Esophagus squamous epithelium (tissue), 4 donors: ENCODE results near the gene MAP2K5.

Experiments
- POLR2A ChIP-seq, 4 donors: fragments of 450-650 bp; IDR thresholded peaks; one replicate each; pipeline ENCODE4 v1.6.1; 2017; ENCODE audit warnings: antibody characterized with exemption in 4 of 4, mild to moderate bottlenecking in 4 of 4, moderate library complexity in 3 of 4
- TF ChIP-seq, protein P1 (sequence below), 6 experiments: fragments of 450-650 bp in 4 of 6; fragments of 200-600 bp in 2 of 6; sonication (generic) in 2 of 6; IDR thresholded peaks; one replicate each; pipeline ENCODE4 v1.5.1; 2016 to 2019; ENCODE audit warnings: antibody characterized with exemption in 6 of 6, mild to moderate bottlenecking in 4 of 6, moderate library complexity in 4 of 6

DNA sequence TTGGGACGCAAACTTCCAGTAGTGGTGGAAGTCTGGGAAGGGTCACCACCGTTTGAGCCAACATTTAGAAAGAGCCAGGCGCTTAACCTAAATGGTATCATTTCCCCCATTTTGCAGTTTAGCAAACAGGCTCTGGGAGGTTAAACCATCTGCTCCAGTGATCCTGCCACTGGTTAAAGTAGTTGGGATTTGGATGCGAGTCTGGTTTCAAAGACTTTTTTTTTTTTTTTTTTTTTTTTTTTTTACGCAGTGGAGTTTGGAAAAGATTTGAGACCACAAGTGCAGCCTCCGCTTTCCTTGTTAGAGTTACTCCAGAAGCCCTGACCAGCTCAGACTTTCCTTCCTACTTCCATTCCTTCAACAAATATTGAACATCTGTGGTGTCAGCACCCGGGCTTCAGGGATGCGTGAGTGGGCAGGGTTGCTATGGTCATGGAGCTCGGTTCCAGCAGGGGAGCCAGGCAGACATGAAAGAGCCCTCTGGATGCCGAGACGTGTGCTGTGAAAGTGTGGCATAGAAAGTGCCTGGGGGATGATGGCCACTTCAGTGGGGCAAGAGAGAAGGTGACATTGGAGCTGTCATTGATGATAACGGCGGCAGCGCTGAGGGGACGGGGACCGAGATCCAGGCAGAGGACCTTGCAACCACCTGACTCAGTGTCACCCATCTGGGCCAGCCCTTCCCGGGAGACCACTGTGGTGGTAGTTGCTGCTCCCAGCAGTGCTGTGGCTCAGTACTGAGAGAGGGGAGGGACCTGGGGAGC is 298.4 kb downstream of the MAP2K5 start:
- TF ChIP-seq, protein P1, sequence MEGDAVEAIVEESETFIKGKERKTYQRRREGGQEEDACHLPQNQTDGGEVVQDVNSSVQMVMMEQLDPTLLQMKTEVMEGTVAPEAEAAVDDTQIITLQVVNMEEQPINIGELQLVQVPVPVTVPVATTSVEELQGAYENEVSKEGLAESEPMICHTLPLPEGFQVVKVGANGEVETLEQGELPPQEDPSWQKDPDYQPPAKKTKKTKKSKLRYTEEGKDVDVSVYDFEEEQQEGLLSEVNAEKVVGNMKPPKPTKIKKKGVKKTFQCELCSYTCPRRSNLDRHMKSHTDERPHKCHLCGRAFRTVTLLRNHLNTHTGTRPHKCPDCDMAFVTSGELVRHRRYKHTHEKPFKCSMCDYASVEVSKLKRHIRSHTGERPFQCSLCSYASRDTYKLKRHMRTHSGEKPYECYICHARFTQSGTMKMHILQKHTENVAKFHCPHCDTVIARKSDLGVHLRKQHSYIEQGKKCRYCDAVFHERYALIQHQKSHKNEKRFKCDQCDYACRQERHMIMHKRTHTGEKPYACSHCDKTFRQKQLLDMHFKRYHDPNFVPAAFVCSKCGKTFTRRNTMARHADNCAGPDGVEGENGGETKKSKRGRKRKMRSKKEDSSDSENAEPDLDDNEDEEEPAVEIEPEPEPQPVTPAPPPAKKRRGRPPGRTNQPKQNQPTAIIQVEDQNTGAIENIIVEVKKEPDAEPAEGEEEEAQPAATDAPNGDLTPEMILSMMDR (IDR thresholded peaks at IDR 0.05), result no peak
- TF ChIP-seq POLR2A (IDR thresholded peaks at IDR 0.05), result no peak
